ACC112 (cell line): ENCODE data around the gene POLR1F.
"Not testable (repeated sequence)": the region's sequence is repeated elsewhere in the genome, so short reads cannot be mapped to it uniquely, and the experiment has no call there.

ENCODE experiments used
- H2AFZ ChIP-seq: fragments of 200-600 bp; sonication (generic); one replicate; pipeline ENCODE4 v1.6.0; 2017; ENCODE audit warnings: antibody characterized with exemption, low read length; ENCODE audit not compliant: unreplicated experiment
- H3K27ac ChIP-seq: fragments of 200-600 bp; sonication (generic); 2 replicates; pipeline ENCODE4 v1.5.1; 2014; ENCODE audit warnings: low read depth, mild to moderate bottlenecking, antibody characterized with exemption, low read length, moderate library complexity
- H3K27me3 ChIP-seq: fragments of 200-600 bp; sonication (generic); 2 replicates; pipeline ENCODE4 v1.6.1; 2014; ENCODE audit warnings: mild to moderate bottlenecking, antibody characterized with exemption, low read length, moderate library complexity, mixed read lengths; ENCODE audit not compliant: insufficient read depth
- H3K36me3 ChIP-seq: fragments of 200-600 bp; sonication (generic); 2 replicates; pipeline ENCODE4 v1.6.1; 2016; ENCODE audit warnings: mild to moderate bottlenecking, antibody characterized with exemption, low read length, moderate library complexity, mixed read lengths; ENCODE audit not compliant: insufficient read depth
- H3K4me1 ChIP-seq: fragments of 200-600 bp; sonication (generic); one replicate; pipeline ENCODE4 v1.6.1; 2016; ENCODE audit warnings: low read length, mixed read lengths; ENCODE audit not compliant: insufficient read depth, unreplicated experiment, control insufficient read depth
- H3K4me3 ChIP-seq: fragments of 200-600 bp; sonication (generic); 2 replicates; pipeline ENCODE4 v1.5.1; 2014; ENCODE audit warnings: mild to moderate bottlenecking, low read depth, low read length
- H3K79me2 ChIP-seq: fragments of 200-600 bp; sonication (generic); one replicate; pipeline ENCODE4 v1.6.0; 2016; ENCODE audit warnings: low read length; ENCODE audit not compliant: control insufficient read depth, unreplicated experiment, insufficient read depth

POLR1F gene

DNA sequence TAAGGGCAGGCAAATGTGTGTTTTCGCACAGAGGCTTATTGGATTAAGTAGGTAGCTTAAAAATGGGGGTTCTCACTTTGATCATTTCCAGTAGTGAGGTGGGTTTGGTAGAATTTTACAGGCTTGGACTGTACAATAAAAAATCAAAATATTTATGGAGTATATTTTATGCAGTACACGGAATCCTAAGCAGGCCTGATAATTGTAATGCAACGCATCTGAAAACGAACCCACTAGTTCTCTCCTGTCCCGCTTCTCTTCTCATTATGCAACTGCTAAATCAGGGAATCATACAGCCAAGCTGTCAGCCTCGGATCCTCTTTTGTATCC is 377 bp upstream of the POLR1F start:
- Histone ChIP-seq H3K27ac (no peak overlapping the region), H3K4me3 (peak overlapping the region; percentile 82)

DNA sequence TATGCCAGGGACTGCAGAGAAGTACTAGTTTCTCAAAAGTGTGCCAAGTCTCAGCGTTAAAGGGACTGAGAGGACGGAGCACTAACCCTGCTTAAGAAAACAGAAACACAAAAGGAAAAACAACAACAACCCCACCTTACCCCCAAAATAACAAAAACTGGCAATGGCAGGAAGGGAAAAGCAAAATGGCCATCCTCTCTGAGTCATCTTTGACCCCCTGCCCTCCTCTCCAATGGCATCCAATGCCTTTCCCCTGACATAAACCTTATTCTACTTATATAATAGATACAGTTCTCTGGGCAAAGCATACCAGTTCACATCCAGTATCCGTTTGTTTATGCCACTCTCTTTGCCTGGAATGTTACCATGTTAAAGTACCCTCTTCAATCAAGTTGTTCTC is 1.6 kb downstream of the POLR1F start:
- Histone ChIP-seq H3K4me3 (peak overlapping the region; percentile 82), H3K4me1 (peaks cover 12% of the 10 kb centered on the region), H3K27me3 (no peaks in the 10 kb centered on the region), H3K27ac (no peak overlapping the region), H3K36me3 (peaks cover 18% of the 10 kb centered on the region), H2AFZ (no peak overlapping the region), H3K79me2 (peaks cover 41% of the 10 kb centered on the region)

More for the DNA sequence above, 377 bp upstream of the POLR1F start:
- Histone ChIP-seq H2AFZ (peak overlapping the region; percentile 94), H3K36me3 (peaks cover under 1% of the 10 kb centered on the region; the same call in 1 of the 2 replicates), H3K79me2 (peaks cover 41% of the 10 kb centered on the region), H3K27me3 (no peaks in the 10 kb centered on the region), H3K4me1 (peaks cover 12% of the 10 kb centered on the region)

DNA sequence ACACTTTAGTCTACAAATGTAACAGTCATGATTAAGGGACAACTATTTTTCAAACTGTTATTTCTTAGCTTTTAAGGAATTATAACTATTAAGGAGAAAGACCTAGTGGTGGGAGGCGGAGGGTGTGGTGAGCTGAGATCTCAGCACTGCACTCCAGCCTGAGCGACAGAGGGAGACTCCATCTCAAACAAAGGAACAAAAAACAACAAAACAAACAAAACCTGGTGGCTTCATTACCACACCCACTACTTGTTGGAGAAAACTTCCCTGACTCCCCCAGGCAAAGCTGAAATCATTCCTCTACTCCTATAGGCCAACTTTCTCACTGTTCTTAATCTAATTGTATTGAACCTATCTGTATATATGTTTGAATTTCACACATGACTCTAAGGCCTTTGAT is 3.2 kb downstream of the POLR1F start:
- Histone ChIP-seq H3K36me3 (peaks cover 26% of the 10 kb centered on the region), H3K27me3 (no peaks in the 10 kb centered on the region), H3K4me3 (no peak overlapping the region), H2AFZ (no peak overlapping the region), H3K27ac (no peak overlapping the region), H3K4me1 (peaks cover 12% of the 10 kb centered on the region), H3K79me2 (peaks cover 47% of the 10 kb centered on the region)

DNA sequence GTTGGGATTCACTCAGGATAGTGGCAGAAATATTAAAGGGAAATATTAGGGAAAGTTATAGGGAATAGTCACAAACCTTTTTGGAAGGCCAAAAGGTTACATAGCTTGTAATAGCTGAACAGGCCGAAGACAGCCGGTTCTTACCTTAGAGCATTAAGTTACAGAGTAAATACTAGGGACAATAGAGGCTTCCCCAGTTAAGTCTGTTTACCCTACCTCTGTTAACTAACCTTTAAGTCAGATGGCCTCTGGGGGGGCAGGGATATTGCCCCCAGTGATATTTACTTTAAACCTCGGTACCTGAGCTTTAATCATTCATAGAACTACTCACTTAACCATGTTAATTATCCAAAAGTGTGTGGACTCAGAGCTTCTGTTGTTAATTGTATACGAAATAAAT is 7.4 kb downstream of the POLR1F start:
- H3K27ac ChIP-seq = no peak overlapping the region
- H3K36me3 ChIP-seq = peaks cover 29% of the 10 kb centered on the region
- H3K27me3 ChIP-seq = no peaks in the 10 kb centered on the region

DNA sequence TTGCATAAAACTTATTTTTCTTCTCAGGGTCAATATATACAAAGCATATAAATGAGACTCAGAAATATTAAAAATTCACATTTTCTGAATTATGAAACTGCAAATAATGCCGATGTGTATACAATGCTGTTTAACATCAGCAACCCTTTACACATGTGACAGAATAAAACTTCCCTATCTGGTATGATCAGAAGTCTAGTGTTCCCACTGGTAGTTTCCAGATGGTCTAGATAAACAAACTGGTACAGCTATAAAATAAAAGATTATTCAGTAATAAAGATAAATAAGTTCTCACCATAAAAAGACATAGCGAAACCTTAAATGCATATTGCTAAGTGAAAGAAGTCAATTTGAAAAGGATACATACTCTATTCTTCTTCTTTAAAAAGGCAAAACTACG is 7.9 kb downstream of the POLR1F start:
- H3K27me3 ChIP-seq = no peaks in the 10 kb centered on the region
- H2AFZ ChIP-seq = no peak overlapping the region
- H3K79me2 ChIP-seq = peaks cover 19% of the 10 kb centered on the region
- peaks cover 29% of the 10 kb centered on the region for H3K36me3 ChIP-seq
- H3K27ac ChIP-seq = no peak overlapping the region
- H3K4me3 ChIP-seq = no peak overlapping the region
- no peaks in the 10 kb centered on the region for H3K4me1 ChIP-seq

More for the DNA sequence above, 7.4 kb downstream of the POLR1F start:
- Histone ChIP-seq H2AFZ (no peak overlapping the region), H3K4me1 (no peaks in the 10 kb centered on the region), H3K79me2 (peaks cover 24% of the 10 kb centered on the region), H3K4me3 (no peak overlapping the region)

DNA sequence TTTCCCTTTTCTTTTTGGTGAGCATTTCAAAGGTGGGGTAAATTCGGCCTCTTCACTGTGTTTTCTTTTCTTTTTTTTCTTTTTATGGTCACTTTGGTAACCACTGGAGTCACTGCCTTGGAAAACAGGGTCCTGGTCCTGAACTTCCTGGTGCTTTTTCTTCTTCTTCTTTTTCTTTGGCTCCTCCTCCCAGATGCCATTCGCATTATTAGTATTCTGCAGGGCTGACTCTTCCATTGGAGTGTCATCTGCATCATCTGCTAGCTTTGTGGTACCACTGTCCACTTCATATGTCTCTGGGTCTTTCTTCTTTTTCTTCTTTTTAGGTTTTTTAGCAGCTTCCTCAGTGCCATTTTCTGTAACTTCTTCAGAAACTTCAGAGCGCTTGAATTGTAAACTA is 10.5 kb downstream of the POLR1F start:
- Histone ChIP-seq H3K4me3 (no peak overlapping the region), H3K79me2 (peaks cover 6% of the 10 kb centered on the region), H3K4me1 (no peaks in the 10 kb centered on the region), H3K27me3 (no peaks in the 10 kb centered on the region), H2AFZ (no peak overlapping the region), H3K36me3 (peaks cover 21% of the 10 kb centered on the region), H3K27ac (no peak overlapping the region)

DNA sequence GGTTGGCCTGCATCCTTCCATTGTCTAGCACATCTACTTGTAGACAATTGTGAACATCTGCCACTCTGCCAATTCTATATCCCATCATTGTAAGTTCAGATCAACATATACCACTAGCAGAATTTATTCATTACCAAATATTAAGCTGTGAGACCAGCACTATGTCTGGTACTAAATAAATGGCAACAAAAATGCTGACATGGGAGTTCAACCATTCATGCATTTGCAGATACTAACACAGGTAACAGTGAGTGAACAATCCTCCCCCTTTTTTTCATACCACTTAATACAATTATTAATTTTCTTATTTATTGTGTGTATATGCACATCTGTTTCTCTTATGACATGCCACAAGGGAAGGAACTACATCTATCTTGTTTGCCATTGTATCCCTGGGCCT is 11.9 kb downstream of the POLR1F start:
- Histone ChIP-seq H3K36me3 (peaks cover 8% of the 10 kb centered on the region; the same call in 1 of the 2 replicates), H3K79me2 (peaks cover 3% of the 10 kb centered on the region), H3K4me3 (no peak overlapping the region), H3K27ac (no peak overlapping the region), H2AFZ (no peak overlapping the region), H3K27me3 (no peaks in the 10 kb centered on the region), H3K4me1 (no peaks in the 10 kb centered on the region)

DNA sequence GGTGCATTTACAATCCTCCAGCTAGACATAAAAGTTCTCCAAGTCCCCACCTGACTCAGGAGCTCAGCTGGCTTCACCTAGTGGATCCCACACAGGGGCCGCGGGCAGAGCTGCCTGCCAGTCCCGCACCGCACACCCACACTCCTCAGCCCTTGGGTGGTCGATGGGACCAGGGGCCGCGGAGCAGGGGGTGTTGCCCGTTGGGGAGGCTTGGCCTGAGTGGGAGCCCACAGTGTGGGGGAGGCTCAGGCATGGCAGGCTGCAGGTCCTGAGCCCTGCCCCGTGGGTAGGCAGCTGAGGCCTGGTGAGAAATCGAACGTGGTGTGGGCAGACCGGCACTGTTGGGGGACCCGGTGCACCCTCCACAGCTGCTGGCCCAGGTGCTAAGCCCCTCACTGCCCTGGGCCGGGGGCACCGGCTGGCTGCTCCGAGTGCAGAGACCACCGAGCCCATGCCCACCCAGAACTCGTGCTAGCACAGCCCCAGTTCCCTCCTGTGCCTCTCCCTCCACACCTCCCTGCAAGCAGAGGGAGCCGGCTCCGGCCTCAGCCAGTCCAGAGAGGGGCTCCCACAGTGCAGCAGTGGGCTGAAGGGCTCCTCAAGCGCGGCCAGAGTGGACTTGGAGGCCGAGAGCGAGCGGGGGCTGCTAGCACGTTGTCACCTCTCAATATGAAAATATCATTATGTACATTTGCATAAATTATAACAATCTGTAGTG is 16.6 kb downstream of the POLR1F start:
- H3K36me3 ChIP-seq = no peaks in the 10 kb centered on the region
- H3K4me3 ChIP-seq = no peak overlapping the region
- no peak overlapping the region for H2AFZ ChIP-seq
- no peaks in the 10 kb centered on the region for H3K4me1 ChIP-seq
- H3K27me3 ChIP-seq = no peaks in the 10 kb centered on the region
- no peak overlapping the region for H3K27ac ChIP-seq
- H3K79me2 ChIP-seq = no peaks in the 10 kb centered on the region

DNA sequence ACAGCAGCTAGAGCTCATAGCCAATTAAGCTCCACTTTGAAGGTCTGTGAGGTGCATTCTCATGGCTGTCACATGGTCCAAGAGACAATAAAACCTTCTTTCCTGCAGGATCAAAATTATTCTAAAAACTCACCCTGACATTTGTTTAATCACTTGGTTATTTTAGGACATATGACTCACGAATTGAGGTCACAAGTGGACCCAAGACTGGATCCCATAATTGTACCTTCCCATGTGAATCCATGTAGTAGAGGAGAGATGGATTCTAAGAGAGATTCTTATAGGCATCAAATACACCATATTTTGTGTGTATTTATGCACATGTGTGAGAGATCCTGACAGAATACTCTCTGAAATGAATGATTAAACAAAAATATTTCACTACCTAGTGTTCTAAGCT is 18.1 kb downstream of the POLR1F start:
- no peak overlapping the region for H3K4me3 ChIP-seq
- H3K27me3 ChIP-seq = no peaks in the 10 kb centered on the region
- H3K36me3 ChIP-seq = no peaks in the 10 kb centered on the region
- no peak overlapping the region for H2AFZ ChIP-seq
- no peaks in the 10 kb centered on the region for H3K4me1 ChIP-seq
- no peaks in the 10 kb centered on the region for H3K79me2 ChIP-seq
- H3K27ac ChIP-seq = no peak overlapping the region

DNA sequence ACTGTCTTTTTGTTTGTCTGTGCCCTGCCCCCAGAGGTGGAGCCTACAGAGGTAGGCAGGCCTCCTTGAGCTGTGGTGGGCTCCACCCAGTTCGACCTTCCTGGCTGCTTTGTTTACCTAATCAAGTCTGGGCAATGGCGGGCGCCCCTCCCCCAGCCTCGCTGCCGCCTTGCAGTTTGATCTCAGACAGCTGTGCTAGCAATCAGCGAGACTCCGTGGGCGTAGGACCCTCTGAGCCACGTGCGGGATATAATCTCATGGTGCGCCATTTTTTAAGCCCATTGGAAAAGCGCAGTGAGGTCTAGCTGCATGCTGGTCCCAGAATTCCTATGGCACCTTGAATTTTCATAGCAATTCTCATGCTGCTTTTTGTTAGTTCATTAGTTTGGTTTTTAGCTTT is 19.7 kb downstream of the POLR1F start:
- not testable (repeated sequence) for H3K4me3 ChIP-seq, H3K36me3 ChIP-seq, H2AFZ ChIP-seq

DNA sequence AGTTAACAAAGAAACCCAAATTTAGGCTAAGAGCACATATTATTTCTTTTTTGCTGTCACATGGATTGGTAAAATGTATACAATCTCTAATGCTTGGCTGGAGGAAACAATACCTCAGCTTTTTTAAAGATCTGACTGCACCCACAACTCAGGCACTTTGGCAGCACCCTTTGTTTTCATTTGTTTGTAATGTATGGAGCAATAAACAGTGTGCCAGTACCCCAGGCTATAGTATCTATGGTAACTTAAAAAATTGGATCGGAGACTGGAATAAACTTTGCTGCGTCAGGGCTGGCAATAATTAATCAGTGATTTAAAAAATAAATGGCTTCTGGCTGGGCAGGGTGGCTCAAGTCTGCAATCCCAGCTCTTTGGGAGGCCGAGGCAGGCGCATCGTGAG is 27.2 kb downstream of the POLR1F start:
- H3K4me3 ChIP-seq = no peak overlapping the region
- H3K27ac ChIP-seq = no peak overlapping the region
- H3K4me1 ChIP-seq = no peaks in the 10 kb centered on the region
- H2AFZ ChIP-seq = no peak overlapping the region
- no peaks in the 10 kb centered on the region for H3K79me2 ChIP-seq
- H3K27me3 ChIP-seq = no peaks in the 10 kb centered on the region
- H3K36me3 ChIP-seq = no peaks in the 10 kb centered on the region

More for the DNA sequence above, 19.7 kb downstream of the POLR1F start:
- H3K27me3 ChIP-seq, H3K79me2 ChIP-seq, H3K27ac ChIP-seq, H3K4me1 ChIP-seq: not testable (repeated sequence)
